Suprapubic skin (tissue), 3 donors: ENCODE data around the gene CALN1.

Source experiments
- POLR2AphosphoS5 ChIP-seq, 3 donors: sonication (generic); formaldehyde crosslinking; IDR thresholded peaks; one replicate each; pipeline ENCODE4 v1.6.1; 2017; ENCODE audit warnings: antibody characterized with exemption in 3 of 3
- TF ChIP-seq, protein P1 (sequence below), 2 donors: fragments of 200-600 bp in 1 of 2; fragments of 450-650 bp in 1 of 2; sonication (generic) in 1 of 2; IDR thresholded peaks; one replicate each; pipeline ENCODE4 v1.5.1; 2016 to 2019; ENCODE audit warnings: antibody characterized with exemption in 2 of 2, mild to moderate bottlenecking in 1 of 2, moderate library complexity in 1 of 2

DNA sequence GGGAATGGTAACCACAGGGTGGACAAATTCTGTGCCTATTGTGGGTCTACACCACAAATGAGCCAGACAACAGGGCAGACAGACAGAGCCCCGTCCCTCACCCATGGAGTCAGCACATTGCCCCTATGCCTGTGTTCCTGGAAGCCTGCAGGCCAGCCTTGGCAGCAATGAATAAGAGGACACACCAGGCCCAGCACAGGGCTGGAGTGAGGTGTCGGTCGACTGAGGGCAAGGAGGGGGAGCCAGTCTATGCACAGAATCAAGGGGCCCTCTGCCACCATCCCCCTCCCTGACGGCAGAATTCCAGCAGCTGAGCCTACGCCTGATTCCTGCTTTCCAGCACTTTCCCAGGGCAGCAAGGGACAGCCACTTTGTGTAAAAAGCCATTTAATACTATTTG is 98.2 kb downstream of the CALN1 start:
- TF ChIP-seq POLR2AphosphoS5 (IDR thresholded peaks at IDR 0.05): no peak
- TF ChIP-seq, protein P1, sequence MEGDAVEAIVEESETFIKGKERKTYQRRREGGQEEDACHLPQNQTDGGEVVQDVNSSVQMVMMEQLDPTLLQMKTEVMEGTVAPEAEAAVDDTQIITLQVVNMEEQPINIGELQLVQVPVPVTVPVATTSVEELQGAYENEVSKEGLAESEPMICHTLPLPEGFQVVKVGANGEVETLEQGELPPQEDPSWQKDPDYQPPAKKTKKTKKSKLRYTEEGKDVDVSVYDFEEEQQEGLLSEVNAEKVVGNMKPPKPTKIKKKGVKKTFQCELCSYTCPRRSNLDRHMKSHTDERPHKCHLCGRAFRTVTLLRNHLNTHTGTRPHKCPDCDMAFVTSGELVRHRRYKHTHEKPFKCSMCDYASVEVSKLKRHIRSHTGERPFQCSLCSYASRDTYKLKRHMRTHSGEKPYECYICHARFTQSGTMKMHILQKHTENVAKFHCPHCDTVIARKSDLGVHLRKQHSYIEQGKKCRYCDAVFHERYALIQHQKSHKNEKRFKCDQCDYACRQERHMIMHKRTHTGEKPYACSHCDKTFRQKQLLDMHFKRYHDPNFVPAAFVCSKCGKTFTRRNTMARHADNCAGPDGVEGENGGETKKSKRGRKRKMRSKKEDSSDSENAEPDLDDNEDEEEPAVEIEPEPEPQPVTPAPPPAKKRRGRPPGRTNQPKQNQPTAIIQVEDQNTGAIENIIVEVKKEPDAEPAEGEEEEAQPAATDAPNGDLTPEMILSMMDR (IDR thresholded peaks at IDR 0.05): no peak
